Fibroblast of the aortic adventitia (primary cell): Measurements from ENCODE around the gene ANKRD27. TPM values are rescaled to one million over a fixed set of nuclear protein-coding genes. Genes with fewer than 3 reads are reported as not detected.

Source experiments
- DNase-seq: peaks from one replicate; pipeline ENCODE4 v3.0.0-alpha.2; 2010; ENCODE audit warnings: low read depth
- H3K4me3 ChIP-seq: 2 replicates; pipeline ENCODE4 v1.5.1; 2011; ENCODE audit warnings: low read depth, mild to moderate bottlenecking, control low read depth, low read length, moderate library complexity
- CTCF ChIP-seq: IDR thresholded peaks from 2 replicates; pipeline ENCODE4 v1.5.1; 2011; ENCODE audit warnings: mild to moderate bottlenecking, low read length, control low read depth, inconsistent platforms; ENCODE audit not compliant: insufficient read depth
- total RNA-seq: library from RNA; depleted of rRNA; stranded (reverse); fragments of >200 nt; gene quantifications from 2 replicates; pipeline ENCODE4 v1.2.3, GENCODE V29; 2012; ENCODE audit warnings: low replicate concordance

The ANKRD27 gene
- total RNA-seq, 1 donor: 29.0 TPM

DNA sequence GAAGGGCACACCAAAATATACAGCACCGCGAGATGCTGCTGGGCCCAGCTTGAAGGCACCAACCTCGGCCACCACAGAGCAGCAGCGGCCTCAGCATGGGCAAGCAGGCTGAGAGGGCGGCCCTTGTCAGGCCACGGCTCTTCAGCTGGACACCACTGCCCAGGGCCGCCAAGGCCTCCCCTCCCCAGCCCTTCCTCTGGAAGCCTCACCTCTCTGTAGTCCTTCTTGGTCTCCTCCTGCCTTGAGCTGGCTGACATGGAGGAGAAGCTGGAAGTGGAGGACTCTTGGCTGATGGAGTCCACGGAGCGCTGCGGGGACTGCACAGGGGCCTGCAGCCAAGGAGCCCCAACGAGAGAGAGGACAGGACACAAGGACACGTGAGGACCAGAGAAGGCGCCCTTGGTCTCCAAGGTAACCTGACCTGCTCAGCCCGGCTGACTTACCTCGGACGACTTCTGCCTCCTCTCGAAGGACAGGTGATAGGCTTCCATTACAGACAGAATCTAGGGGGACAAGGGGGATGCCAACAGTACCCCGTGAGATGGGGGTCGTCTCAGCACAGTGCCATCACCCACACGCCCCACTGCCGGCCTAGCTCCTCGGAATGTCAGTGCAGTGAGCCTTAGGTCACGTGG is 55.8 kb downstream of the ANKRD27 start:
- no peak for TF ChIP-seq CTCF
- no peak for DNase-seq
- H3K4me3 ChIP-seq: no peak overlapping the region

- TF ChIP-seq CTCF: no peak
- H3K4me3 ChIP-seq: no peak overlapping the region
- DNase-seq: no peak
Measured at GRCh38 chr19:32615569-32615968, 59.4 kb downstream of the ANKRD27 start.

- TF ChIP-seq CTCF: no peak
- DNase-seq: no peak
Measured at GRCh38 chr19:32614916-32615315, 60.1 kb downstream of the ANKRD27 start.

GRCh38 chr19:32613008-32613407 is 62.0 kb downstream of the ANKRD27 start:
- no peak for DNase-seq
- H3K4me3 ChIP-seq: no peak overlapping the region
- no peak for TF ChIP-seq CTCF

More at GRCh38 chr19:32614916-32615315, 60.1 kb downstream of the ANKRD27 start:
- no peak overlapping the region for H3K4me3 ChIP-seq

- H3K4me3 ChIP-seq: no peak overlapping the region
- DNase-seq: no peak
- no peak for TF ChIP-seq CTCF
Measured at GRCh38 chr19:32611161-32611560, 63.8 kb downstream of the ANKRD27 start.

DNA sequence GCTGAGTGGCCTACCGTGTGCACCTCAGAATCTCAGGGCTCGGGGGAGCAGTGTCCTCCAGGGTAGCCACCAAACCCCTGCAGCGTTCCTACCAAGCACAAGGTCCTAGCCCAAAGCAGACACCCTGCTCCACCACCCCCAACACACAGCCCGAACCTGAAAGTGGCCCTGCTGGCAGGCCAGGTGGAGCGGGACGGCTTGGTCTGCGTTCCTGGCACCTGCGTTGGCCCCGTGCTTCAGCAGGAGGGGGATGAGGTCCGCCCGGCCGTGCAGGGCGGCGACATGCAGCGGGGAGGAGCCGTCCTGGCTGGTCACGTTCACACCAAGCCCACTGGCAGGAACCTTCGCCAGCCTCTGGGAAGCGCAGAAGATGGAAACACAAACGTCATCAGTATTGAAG is 67.5 kb downstream of the ANKRD27 start:
- no peak overlapping the region for H3K4me3 ChIP-seq
- no peak for DNase-seq
- TF ChIP-seq CTCF: no peak

GRCh38 chr19:32606289-32606688 is 68.7 kb downstream of the ANKRD27 start:
- no peak for TF ChIP-seq CTCF
- no peak overlapping the region for H3K4me3 ChIP-seq
- no peak for DNase-seq
